Sigmoid colon (tissue), 4 donors: ENCODE measurements around the gene NADK.
"Not testable (repeated sequence)": the region's sequence is repeated elsewhere in the genome, so short reads cannot be mapped to it uniquely, and the experiment has no call there.

ENCODE experiments used
- CTCF ChIP-seq, 4 experiments: fragments of 450-650 bp in 3 of 4; fragments of 200-600 bp in 1 of 4; IDR thresholded peaks; one replicate each; pipeline ENCODE4 v1.5.1; 2016 to 2019; ENCODE audit warnings: antibody characterized with exemption in 4 of 4, mild to moderate bottlenecking in 3 of 4, moderate library complexity in 2 of 4
- EP300 ChIP-seq, 4 donors: sonication (generic); formaldehyde crosslinking; IDR thresholded peaks; one replicate each; pipeline ENCODE4 v1.6.1; 2017; ENCODE audit warnings: antibody characterized with exemption in 4 of 4
- POLR2A ChIP-seq, 2 donors: fragments of 450-650 bp; IDR thresholded peaks; one replicate each; pipeline ENCODE4 v1.6.1; 2016; ENCODE audit warnings: antibody characterized with exemption in 2 of 2, mild to moderate bottlenecking in 2 of 2, moderate library complexity in 2 of 2

GRCh38 chr1:1742529-1742928 lies 35.7 kb downstream of the NADK start:
- TF ChIP-seq POLR2A, CTCF, EP300 (IDR thresholded peaks at IDR 0.05): not testable (repeated sequence)
